Right lobe of liver (tissue), 4 donors: ENCODE measurements around the gene EIF4H.

Experiments
- CTCF ChIP-seq, 4 donors: fragments of 200-600 bp in 3 of 4; fragments of 450-650 bp in 1 of 4; IDR thresholded peaks; one replicate each; pipeline versions ENCODE4 v1.5.1 to v1.8.0; 2016 to 2022; ENCODE audit warnings: antibody characterized with exemption in 4 of 4, mild to moderate bottlenecking in 2 of 4
- POLR2A ChIP-seq: fragments of 450-650 bp; IDR thresholded peaks from one replicate; pipeline ENCODE4 v1.6.1; 2017; ENCODE audit warnings: antibody characterized with exemption, mild to moderate bottlenecking
- donor health status: DM: no; HTN: no; CAD: no.
- donor health status: DM: no; HTN: no; CAD: no.
- donor health status: DM: no; HTN: yes; CAD: no.

- TF ChIP-seq CTCF (IDR thresholded peaks at IDR 0.05) (no peak), POLR2A (no peak)
Observed at GRCh38 chr7:74157605-74158004, 16.6 kb upstream of the EIF4H start.
